PC-9 (cell line): ENCODE measurements around the gene CCDC92. TPM values are rescaled to one million over a fixed set of nuclear protein-coding genes. Genes with fewer than 3 reads are reported as not detected.

Experiments used
- BruUV-seq: library from RNA; stranded (reverse); fragments of 400-500 nt; replicated peaks from 2 replicates; lab custom pipeline; 2021; lab: Mats Ljungman, UMichigan
- CTCF ChIA-PET: fragments of 300-600 bp; sonication (Branson Sonifier 250); formaldehyde crosslinking; loops from one replicate; lab custom pipeline; 2022; ENCODE audit warnings: antibody characterized with exemption; lab: Charles Lee
- POLR2A ChIA-PET: fragments of 300-600 bp; sonication (Branson Sonifier 250); formaldehyde crosslinking; loops from one replicate; lab custom pipeline; 2022; ENCODE audit warnings: antibody characterized with exemption; ENCODE audit not compliant: unreplicated experiment; lab: Charles Lee
- DNase-seq, 2 experiments: peaks; one replicate each; pipeline versions ENCODE4 v3.0.0 to v3.0.0-alpha.2; 2015 to 2022; ENCODE audit warnings: mixed read lengths in 1 of 2
- H2AFZ ChIP-seq: fragments of 200-600 bp; sonication (generic); 2 replicates; pipeline ENCODE4 v1.8.1; 2017; ENCODE audit warnings: antibody characterized with exemption
- H3F3A ChIP-seq: fragments of 200-600 bp; sonication (generic); 2 replicates; pipeline ENCODE4 v1.8.1; 2017; ENCODE audit warnings: antibody characterized with exemption, mild to moderate bottlenecking, low read depth; ENCODE audit not compliant: insufficient read depth
- H3K27ac ChIP-seq: fragments of 200-600 bp; sonication (generic); 2 replicates; pipeline ENCODE4 v1.6.1; 2016; ENCODE audit warnings: mixed run types
- H3K27me3 ChIP-seq: fragments of 200-600 bp; sonication (generic); 2 replicates; pipeline ENCODE4 v1.6.1; 2016; ENCODE audit warnings: low read depth, mixed run types; ENCODE audit not compliant: insufficient read depth
- H3K36me3 ChIP-seq: fragments of 200-600 bp; sonication (generic); 2 replicates; pipeline ENCODE4 v1.6.1; 2016; ENCODE audit warnings: low read depth, mixed run types
- H3K4me1 ChIP-seq: fragments of 200-600 bp; sonication (generic); replicated peaks from 2 replicates; pipeline ENCODE4 v1.6.1; 2016; ENCODE audit warnings: mixed run types; ENCODE audit not compliant: insufficient read depth
- H3K4me2 ChIP-seq: fragments of 200-600 bp; sonication (generic); 2 replicates; pipeline ENCODE4 v1.6.1; 2017; ENCODE audit warnings: mixed run types
- H3K4me3 ChIP-seq: fragments of 200-600 bp; sonication (generic); 2 replicates; pipeline ENCODE4 v1.6.1; 2016; ENCODE audit warnings: mixed run types
- H3K79me2 ChIP-seq: fragments of 200-600 bp; sonication (generic); 2 replicates; pipeline ENCODE4 v1.6.1; 2017; ENCODE audit warnings: low read depth, mixed run types
- H3K9me2 ChIP-seq: fragments of 200-600 bp; sonication (generic); 2 replicates; pipeline ENCODE4 v1.8.1; 2017; ENCODE audit warnings: mild to moderate bottlenecking; ENCODE audit not compliant: insufficient read depth
- H3K9me3 ChIP-seq: fragments of 200-600 bp; sonication (generic); 2 replicates; pipeline ENCODE4 v1.8.1; 2016; ENCODE audit warnings: low read depth; ENCODE audit not compliant: insufficient read depth
- H4K20me1 ChIP-seq: fragments of 200-600 bp; sonication (generic); 2 replicates; pipeline ENCODE4 v1.8.1; 2017; ENCODE audit not compliant: insufficient read depth
- EZH2 ChIP-seq: fragments of 200-600 bp; sonication (generic); IDR thresholded peaks from 2 replicates; pipeline ENCODE4 v1.8.0; 2017; ENCODE audit warnings: antibody characterized with exemption, low read depth
- intact Hi-C: fragments of 100-400 bp; cut with micrococcal nuclease; formaldehyde crosslinking; loops from one replicate; pipeline ENCODE4 v1.10.0; 2022; ENCODE audit not compliant: unreplicated experiment
- total RNA-seq: library from RNA; stranded (reverse); gene quantifications from 2 replicates; pipeline ENCODE4 v1.2.3, GENCODE V29; 2021
- TF ChIP-seq, protein P1 (sequence below): fragments of 200-600 bp; sonication (generic); conservative IDR thresholded peaks from 2 replicates; pipeline ENCODE4 v1.6.1; 2017; ENCODE audit warnings: mixed run types, antibody characterized with exemption, mild to moderate bottlenecking, moderate library complexity

CCDC92 gene
- total RNA-seq, 1 experiment from 2014 or later, result 28.0 TPM

DNA sequence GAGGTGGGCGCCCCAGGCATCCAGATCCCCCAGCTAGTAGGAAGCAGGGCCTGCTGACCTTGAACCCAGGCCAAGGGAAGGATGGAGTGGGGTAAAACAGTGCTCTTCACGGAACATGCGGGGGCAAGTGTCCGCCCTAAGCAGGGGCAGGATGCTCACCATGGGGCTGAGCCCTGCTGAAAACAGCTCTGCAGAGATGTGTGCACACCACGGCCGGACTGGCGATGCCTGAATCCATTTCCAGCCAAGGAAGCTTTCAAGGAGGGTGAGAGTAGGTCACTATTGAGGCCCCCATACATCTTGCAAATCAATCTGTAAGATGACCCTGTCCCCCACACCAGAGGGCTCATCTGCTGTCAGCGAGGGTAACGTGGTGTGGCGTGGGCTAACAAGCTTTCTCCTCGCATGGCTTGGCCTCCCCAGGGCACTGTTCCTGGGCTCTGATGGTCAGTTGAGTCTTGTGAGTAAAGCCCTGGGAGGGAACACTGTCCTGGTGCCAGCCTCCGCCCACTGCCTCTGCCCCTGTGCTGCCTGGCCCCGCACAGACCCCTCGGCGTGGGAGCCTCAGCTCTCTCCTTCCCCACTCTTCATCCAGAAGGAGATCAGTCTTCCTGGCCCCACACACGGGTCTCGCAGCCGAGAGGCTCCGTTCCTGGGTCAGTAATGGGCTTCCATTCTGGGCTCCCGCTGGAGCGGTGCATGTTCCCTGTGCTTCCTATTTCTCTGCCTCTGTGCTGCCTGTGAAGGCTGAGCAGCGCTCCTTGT is 69.1 kb downstream of the CCDC92 start:
- Histone ChIP-seq H3K4me2 (no peak overlapping the region), H4K20me1 (no peaks in the 10 kb centered on the region), H2AFZ (no peak overlapping the region), H3K4me1 (no peaks in the 10 kb centered on the region), H3F3A (no peaks in the 10 kb centered on the region), H3K27ac (no peak overlapping the region), H3K36me3 (no peaks in the 10 kb centered on the region), H3K9me3 (no peaks in the 10 kb centered on the region), H3K4me3 (no peak overlapping the region), H3K79me2 (no peaks in the 10 kb centered on the region), H3K9me2 (no peaks in the 10 kb centered on the region), H3K27me3 (peaks cover 77% of the 10 kb centered on the region)
- POLR2A ChIA-PET, result no interaction called here
- BruUV-seq, result no TSS peak
- CTCF ChIA-PET, result no interaction called here
- intact Hi-C loops, result loop anchor here (2.0 kb wide), 1 partner anchor 69 kb away; the partner anchor contains the start of genes CCDC92 and ZNF664
- TF ChIP-seq, protein P1, sequence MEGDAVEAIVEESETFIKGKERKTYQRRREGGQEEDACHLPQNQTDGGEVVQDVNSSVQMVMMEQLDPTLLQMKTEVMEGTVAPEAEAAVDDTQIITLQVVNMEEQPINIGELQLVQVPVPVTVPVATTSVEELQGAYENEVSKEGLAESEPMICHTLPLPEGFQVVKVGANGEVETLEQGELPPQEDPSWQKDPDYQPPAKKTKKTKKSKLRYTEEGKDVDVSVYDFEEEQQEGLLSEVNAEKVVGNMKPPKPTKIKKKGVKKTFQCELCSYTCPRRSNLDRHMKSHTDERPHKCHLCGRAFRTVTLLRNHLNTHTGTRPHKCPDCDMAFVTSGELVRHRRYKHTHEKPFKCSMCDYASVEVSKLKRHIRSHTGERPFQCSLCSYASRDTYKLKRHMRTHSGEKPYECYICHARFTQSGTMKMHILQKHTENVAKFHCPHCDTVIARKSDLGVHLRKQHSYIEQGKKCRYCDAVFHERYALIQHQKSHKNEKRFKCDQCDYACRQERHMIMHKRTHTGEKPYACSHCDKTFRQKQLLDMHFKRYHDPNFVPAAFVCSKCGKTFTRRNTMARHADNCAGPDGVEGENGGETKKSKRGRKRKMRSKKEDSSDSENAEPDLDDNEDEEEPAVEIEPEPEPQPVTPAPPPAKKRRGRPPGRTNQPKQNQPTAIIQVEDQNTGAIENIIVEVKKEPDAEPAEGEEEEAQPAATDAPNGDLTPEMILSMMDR, result no peak
- TF ChIP-seq EZH2, result no peak
- DNase-seq, result no peak

DNA sequence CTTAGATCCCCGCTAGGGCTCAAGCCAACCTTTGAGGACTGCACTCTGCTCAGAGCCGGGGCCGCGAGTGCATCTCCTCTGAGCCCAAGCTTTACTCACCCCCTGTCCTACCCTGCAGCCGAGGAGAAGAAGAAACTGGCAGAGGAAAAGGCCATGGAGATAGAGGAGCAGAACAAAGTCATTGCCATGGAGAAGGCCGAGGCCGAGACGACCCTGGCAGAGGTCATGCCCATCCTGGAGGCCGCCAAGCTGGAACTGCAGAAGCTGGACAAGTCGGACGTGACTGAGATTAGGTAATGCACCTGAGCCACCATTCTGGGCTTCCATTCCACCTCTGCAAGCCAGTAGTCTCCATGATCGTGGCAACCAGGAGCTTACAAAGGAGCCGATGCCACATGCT is 69.8 kb downstream of the CCDC92 start:
- H2AFZ ChIP-seq, result no peak overlapping the region
- no peak overlapping the region for H3K27ac ChIP-seq
- H3K79me2 ChIP-seq, result no peaks in the 10 kb centered on the region
- no peaks in the 10 kb centered on the region for H3K4me1 ChIP-seq
- no peaks in the 10 kb centered on the region for H3K9me2 ChIP-seq
- intact Hi-C loops, result no loop called here
- CTCF ChIA-PET, result no interaction called here
- H4K20me1 ChIP-seq, result no peaks in the 10 kb centered on the region
- POLR2A ChIA-PET, result no interaction called here
- no peak for TF ChIP-seq EZH2
- TF ChIP-seq, protein P1, result no peak
- H3F3A ChIP-seq, result no peaks in the 10 kb centered on the region
- no TSS peak for BruUV-seq
- no peak overlapping the region for H3K4me3 ChIP-seq
- H3K36me3 ChIP-seq, result no peaks in the 10 kb centered on the region
- peaks cover 82% of the 10 kb centered on the region for H3K27me3 ChIP-seq
- DNase-seq, result no peak
- H3K9me3 ChIP-seq, result no peaks in the 10 kb centered on the region
- no peak overlapping the region for H3K4me2 ChIP-seq

DNA sequence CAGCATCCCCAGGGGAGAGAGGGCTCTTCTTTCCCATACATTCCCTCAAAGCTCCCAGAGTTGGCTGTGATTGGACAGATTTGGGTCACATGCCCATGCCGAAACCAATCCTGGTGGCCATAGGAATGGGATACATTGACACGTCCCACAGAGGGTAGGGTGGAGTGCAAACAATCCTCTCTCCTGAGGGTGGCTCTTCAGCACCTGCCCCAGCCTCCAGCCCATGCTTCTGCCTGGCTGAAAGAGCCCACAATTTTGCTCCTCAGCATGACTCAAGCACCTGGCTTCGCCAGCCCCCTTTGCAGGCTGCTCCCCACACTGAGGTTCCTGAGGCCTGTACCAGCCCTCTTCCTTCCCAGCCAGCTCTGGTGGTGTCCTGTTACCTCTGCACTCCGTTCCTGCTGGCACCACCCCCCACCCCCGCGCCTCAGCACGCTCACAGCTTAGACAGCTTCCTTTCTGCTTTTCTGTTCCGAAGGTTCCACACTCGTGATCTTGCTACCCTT is 71.7 kb downstream of the CCDC92 start:
- intact Hi-C loops, result no loop called here
- Histone ChIP-seq H3F3A (no peaks in the 10 kb centered on the region), H2AFZ (no peak overlapping the region), H3K27me3 (peaks cover 88% of the 10 kb centered on the region), H3K9me3 (no peaks in the 10 kb centered on the region), H3K27ac (no peak overlapping the region), H3K4me1 (no peaks in the 10 kb centered on the region), H3K9me2 (no peaks in the 10 kb centered on the region), H3K79me2 (no peaks in the 10 kb centered on the region), H3K36me3 (no peaks in the 10 kb centered on the region), H4K20me1 (no peaks in the 10 kb centered on the region), H3K4me2 (no peak overlapping the region), H3K4me3 (no peak overlapping the region)
- no peak for TF ChIP-seq EZH2
- TF ChIP-seq, protein P1, result no peak
- DNase-seq, result no peak
- BruUV-seq, result no TSS peak
- CTCF ChIA-PET, result no interaction called here
- POLR2A ChIA-PET, result no interaction called here
